CD8-positive, alpha-beta memory T cell (primary cell): ENCODE measurements around the gene MBTD1. TPM values are rescaled to one million over a fixed set of nuclear protein-coding genes. Genes with fewer than 3 reads are reported as not detected.
"Not testable (repeated sequence)": the region's sequence is repeated elsewhere in the genome, so short reads cannot be mapped to it uniquely, and the experiment has no call there.

Source experiments
- CTCF ChIA-PET: fragments of 350-600 bp; sonication (Branson Sonifier 250); formaldehyde crosslinking; loops from one replicate; lab custom pipeline; 2021; ENCODE audit warnings: antibody characterized with exemption; lab: Charles Lee
- POLR2A ChIA-PET: fragments of 350-600 bp; sonication (Branson Sonifier 250); formaldehyde crosslinking; loops from one replicate; lab custom pipeline; 2021; ENCODE audit warnings: antibody characterized with exemption; lab: Charles Lee
- DNase-seq, 5 donors: peaks; one replicate each; pipeline versions ENCODE4 v3.0.0 to v3.0.0-alpha.2; 2020 to 2022; ENCODE audit warnings: mixed read lengths in 1 of 5
- H3K27ac ChIP-seq: one replicate; pipeline ENCODE4 v1.7.0; 2013; ENCODE audit warnings: low read depth, mild to moderate bottlenecking, low read length, moderate library complexity
- H3K27me3 ChIP-seq: 2 replicates; pipeline ENCODE4 v1.7.0; 2013; ENCODE audit warnings: low read length, mild to moderate bottlenecking; ENCODE audit not compliant: insufficient read depth, poor library complexity, severe bottlenecking
- H3K36me3 ChIP-seq: 2 replicates; pipeline ENCODE4 v1.7.0; 2013; ENCODE audit warnings: mild to moderate bottlenecking, low read length, moderate library complexity; ENCODE audit not compliant: insufficient read depth
- H3K4me1 ChIP-seq: 2 replicates; pipeline ENCODE4 v1.7.0; 2013; ENCODE audit warnings: mild to moderate bottlenecking, low read length, moderate library complexity; ENCODE audit not compliant: insufficient read depth
- H3K4me3 ChIP-seq: 2 replicates; pipeline ENCODE4 v1.7.0; 2013; ENCODE audit warnings: mild to moderate bottlenecking, low read length
- H3K9me3 ChIP-seq: 2 replicates; pipeline ENCODE4 v1.7.0; 2013; ENCODE audit warnings: mild to moderate bottlenecking, low read length
- H3K27ac Mint-ChIP-seq, 8 donors: one replicate each; pipeline ENCODE4 v1.8.0; 2020 to 2021; ENCODE audit warnings: mixed read lengths in 8 of 8, mild to moderate bottlenecking in 6 of 8, inconsistent platforms in 3 of 8, moderate library complexity in 3 of 8
- H3K27me3 Mint-ChIP-seq, 2 donors: one replicate each; pipeline ENCODE4 v1.8.0; 2020 to 2021; ENCODE audit warnings: mixed read lengths in 2 of 2, mild to moderate bottlenecking in 1 of 2, moderate library complexity in 1 of 2
- H3K36me3 Mint-ChIP-seq, 3 donors: one replicate each; pipeline ENCODE4 v1.8.0; 2020 to 2021; ENCODE audit warnings: mixed read lengths in 3 of 3, inconsistent platforms in 1 of 3, mild to moderate bottlenecking in 1 of 3
- H3K4me1 Mint-ChIP-seq, 3 donors: one replicate each; pipeline ENCODE4 v1.8.0; 2020 to 2021; ENCODE audit warnings: mixed read lengths in 3 of 3, inconsistent platforms in 1 of 3, mild to moderate bottlenecking in 1 of 3
- H3K4me3 Mint-ChIP-seq, 7 donors: one replicate each; pipeline ENCODE4 v1.8.0; 2020 to 2021; ENCODE audit warnings: mixed read lengths in 7 of 7, mild to moderate bottlenecking in 6 of 7, moderate library complexity in 4 of 7, inconsistent platforms in 2 of 7
- H3K9me3 Mint-ChIP-seq, 5 donors: one replicate each; pipeline ENCODE4 v1.8.0; 2020 to 2022; ENCODE audit warnings: mixed read lengths in 5 of 5, mild to moderate bottlenecking in 3 of 5, moderate library complexity in 2 of 5, inconsistent platforms in 1 of 5
- polyA plus RNA-seq: library from polyadenylated mRNA; unstranded; fragments of 300-500 nt; fragmentation: Illumina TruSeq; gene quantifications from one replicate; pipeline ENCODE4 v1.2.3, GENCODE V29; 2021
- total RNA-seq, 2 experiments: library from RNA; stranded (reverse); gene quantifications; one replicate each; pipeline ENCODE4 v1.2.3, GENCODE V29; 2021

The MBTD1 gene
- total and polyA plus RNA-seq, 3 experiments from 2014 or later = 3.3 to 9.0 (median 8.8) TPM

- ChIA-PET CTCF (no interaction called here), POLR2A (no interaction called here)
- Histone ChIP-seq H3K36me3 (peaks cover 55% of the 10 kb centered on the region), H3K27ac (no peak overlapping the region), H3K4me3 (no peak overlapping the region), H3K9me3 (no peaks in the 10 kb centered on the region), H3K4me1 (no peaks in the 10 kb centered on the region), H3K27me3 (no peaks in the 10 kb centered on the region)
- Mint-ChIP-seq H3K4me3 (no peak overlapping the region), H3K36me3 (peaks cover 27 to 86% (median 37%) of the 10 kb centered on the region in 3 donors), H3K9me3 (no peaks in the 10 kb centered on the region), H3K4me1 (peaks cover under 1 to 13% (median 4%) of the 10 kb centered on the region in 3 donors), H3K27me3 (no peaks in the 10 kb centered on the region), H3K27ac (no peak overlapping the region)
- no peak for DNase-seq
Measured at GRCh38 chr17:51279183-51279582, 19.3 kb upstream of the MBTD1 start.

- ChIA-PET POLR2A (no interaction called here), CTCF (no interaction called here)
- H3K4me1 ChIP-seq = no peaks in the 10 kb centered on the region
Measured at GRCh38 chr17:51275381-51275780, 15.5 kb upstream of the MBTD1 start.

GRCh38 chr17:51272812-51273211 is 13.0 kb upstream of the MBTD1 start:
- no peaks in the 10 kb centered on the region for H3K4me1 ChIP-seq
- no peak for DNase-seq
- Mint-ChIP-seq H3K27me3 (no peaks in the 10 kb centered on the region), H3K4me1 (peaks cover 28 to 54% (median 50%) of the 10 kb centered on the region in 3 donors), H3K4me3 (no peak overlapping the region), H3K27ac (peak overlapping the region in 1 of 8 donors; percentile 75), H3K36me3 (peaks cover 15 to 81% (median 29%) of the 10 kb centered on the region in 3 donors), H3K9me3 (peaks cover 0 to 2% (median 0%) of the 10 kb centered on the region in 5 donors)
- peaks cover 55% of the 10 kb centered on the region for H3K36me3 ChIP-seq
- H3K4me3 ChIP-seq = no peak overlapping the region
- POLR2A ChIA-PET = interaction anchor here (0.7 kb wide), 1 partner anchor 25 kb away, joined by 4 read pairs; no protein-coding TSS in a partner anchor
- H3K9me3 ChIP-seq = no peaks in the 10 kb centered on the region
- H3K27ac ChIP-seq = no peak overlapping the region
- CTCF ChIA-PET = no interaction called here
- H3K27me3 ChIP-seq = no peaks in the 10 kb centered on the region

More at GRCh38 chr17:51275381-51275780, 15.5 kb upstream of the MBTD1 start:
- Histone ChIP-seq H3K4me3 (no peak overlapping the region), H3K27ac (no peak overlapping the region), H3K36me3 (peaks cover 58% of the 10 kb centered on the region), H3K27me3 (no peaks in the 10 kb centered on the region), H3K9me3 (no peaks in the 10 kb centered on the region)
- no peak overlapping the region for H3K4me3 Mint-ChIP-seq
- no peak for DNase-seq
- H3K4me1 Mint-ChIP-seq = peaks cover 15 to 36% (median 34%) of the 10 kb centered on the region in 3 donors
- no peaks in the 10 kb centered on the region for H3K27me3 Mint-ChIP-seq
- peaks cover 23 to 85% (median 30%) of the 10 kb centered on the region in 3 donors for H3K36me3 Mint-ChIP-seq
- H3K9me3 Mint-ChIP-seq = peaks cover 0 to 2% (median 0%) of the 10 kb centered on the region in 5 donors
- peak overlapping the region in 1 of 8 donors; percentile 26 for H3K27ac Mint-ChIP-seq

GRCh38 chr17:51270636-51271035 is 10.8 kb upstream of the MBTD1 start:
- Mint-ChIP-seq H3K27ac (peak overlapping the region in 1 of 8 donors; percentile 63), H3K4me1 (peaks cover 37 to 66% (median 62%) of the 10 kb centered on the region in 3 donors), H3K4me3 (peak overlapping the region in 1 of 7 donors; percentile 42), H3K27me3 (no peaks in the 10 kb centered on the region), H3K9me3 (peaks cover 0 to 2% (median 0%) of the 10 kb centered on the region in 5 donors), H3K36me3 (peaks cover 14 to 80% (median 25%) of the 10 kb centered on the region in 3 donors)
- Histone ChIP-seq H3K27me3 (no peaks in the 10 kb centered on the region), H3K36me3 (peaks cover 41% of the 10 kb centered on the region), H3K27ac (no peak overlapping the region), H3K4me3 (no peak overlapping the region), H3K9me3 (no peaks in the 10 kb centered on the region), H3K4me1 (no peaks in the 10 kb centered on the region)
- ChIA-PET CTCF (no interaction called here), POLR2A (no interaction called here)
- DNase-seq = no peak

- peak overlapping the region in 2 of 7 donors; percentile 10 to 40 for H3K4me3 Mint-ChIP-seq
- H3K4me1 Mint-ChIP-seq = peaks cover 37 to 68% (median 66%) of the 10 kb centered on the region in 3 donors
- Histone ChIP-seq H3K4me3 (no peak overlapping the region), H3K9me3 (no peaks in the 10 kb centered on the region), H3K36me3 (peaks cover 35% of the 10 kb centered on the region), H3K27ac (no peak overlapping the region), H3K4me1 (no peaks in the 10 kb centered on the region), H3K27me3 (no peaks in the 10 kb centered on the region)
- CTCF ChIA-PET = interaction anchor here (0.8 kb wide), 1 partner anchor 40 kb away, joined by 4 read pairs; no protein-coding TSS in a partner anchor
- POLR2A ChIA-PET = no interaction called here
- no peak for DNase-seq
- no peaks in the 10 kb centered on the region for H3K27me3 Mint-ChIP-seq
- peaks cover 14 to 77% (median 26%) of the 10 kb centered on the region in 3 donors for H3K36me3 Mint-ChIP-seq
- peaks cover 0 to 2% (median 0%) of the 10 kb centered on the region in 5 donors for H3K9me3 Mint-ChIP-seq
- peak overlapping the region in 2 of 8 donors; percentile 6 to 31 for H3K27ac Mint-ChIP-seq
Measured at GRCh38 chr17:51269991-51270390, 10.1 kb upstream of the MBTD1 start.

- Mint-ChIP-seq H3K4me3 (peak overlapping the region in 1 of 7 donors; percentile 77), H3K4me1 (peaks cover 42 to 66% (median 62%) of the 10 kb centered on the region in 3 donors), H3K27ac (peak overlapping the region in 2 of 8 donors; percentile 58 to 66), H3K36me3 (peaks cover 14 to 72% (median 21%) of the 10 kb centered on the region in 3 donors)
- H3K36me3 ChIP-seq = peaks cover 19% of the 10 kb centered on the region
- H3K4me3 ChIP-seq, H3K9me3 Mint-ChIP-seq, H3K27me3 ChIP-seq, H3K27me3 Mint-ChIP-seq, H3K27ac ChIP-seq, CTCF ChIA-PET, DNase-seq, H3K9me3 ChIP-seq: not testable (repeated sequence)
- POLR2A ChIA-PET = interaction anchor here (0.7 kb wide), 1 partner anchor 144 kb away, joined by 4 read pairs; the partner anchor contains the start of gene SPAG9
- H3K4me1 ChIP-seq = peaks cover 18% of the 10 kb centered on the region
Measured at GRCh38 chr17:51264466-51264865, 4.6 kb upstream of the MBTD1 start.

GRCh38 chr17:51263006-51263405 is 3.2 kb upstream of the MBTD1 start:
- no peak for DNase-seq
- Mint-ChIP-seq H3K27ac (peak overlapping the region in 5 of 8 donors; percentile 0 to 75 (median 68)), H3K4me1 (peaks cover 47 to 72% (median 66%) of the 10 kb centered on the region in 3 donors), H3K36me3 (peaks cover 11 to 64% (median 13%) of the 10 kb centered on the region in 3 donors), H3K27me3 (peaks cover 0 to 2% of the 10 kb centered on the region in 2 donors), H3K9me3 (no peaks in the 10 kb centered on the region), H3K4me3 (peak overlapping the region; percentile 24 to 96 (median 65))
- H3K9me3 ChIP-seq = no peaks in the 10 kb centered on the region
- no peak overlapping the region for H3K27ac ChIP-seq
- no peaks in the 10 kb centered on the region for H3K27me3 ChIP-seq
- H3K4me3 ChIP-seq = no peak overlapping the region
- CTCF ChIA-PET = no interaction called here
- POLR2A ChIA-PET = no interaction called here
- H3K36me3 ChIP-seq = peaks cover 7% of the 10 kb centered on the region
- H3K4me1 ChIP-seq = peaks cover 32% of the 10 kb centered on the region
